Measurements from ENCODE around the gene GRIN2D. TPM values are rescaled to one million over a fixed set of nuclear protein-coding genes. Genes with fewer than 3 reads are reported as not detected.

Gene GRIN2D
- total RNA-seq, 1 donor from 2014 or later: 0.34 TPM

- Mint-ChIP-seq H3K36me3 (ENCODE audit: insufficient read depth) (no peaks in the 10 kb centered on the region), H3K9me3 (ENCODE audit: low read depth) (no peaks in the 10 kb centered on the region), H3K27me3 (peaks cover 7% of the 10 kb centered on the region), H3K4me3 (ENCODE audit: low read depth) (no peak overlapping the region), H3K4me1 (ENCODE audit: low read depth) (peaks cover 11% of the 10 kb centered on the region), H3K27ac (no peak overlapping the region)
- no peak for TF ChIP-seq CTCF (IDR thresholded peaks at IDR 0.05; ENCODE audit: unreplicated experiment)
- no peak for DNase-seq (ENCODE audit: low spot score, unreplicated experiment)
Measured at GRCh38 chr19:48405850-48406249, 12.4 kb downstream of the GRIN2D start.

- Mint-ChIP-seq H3K4me1 (ENCODE audit: low read depth) (peaks cover 4% of the 10 kb centered on the region), H3K27ac (peak overlapping the region; percentile 80), H3K9me3 (ENCODE audit: low read depth) (no peaks in the 10 kb centered on the region), H3K4me3 (ENCODE audit: low read depth) (peak overlapping the region; percentile 77), H3K27me3 (no peaks in the 10 kb centered on the region), H3K36me3 (ENCODE audit: insufficient read depth) (no peaks in the 10 kb centered on the region)
- TF ChIP-seq CTCF (IDR thresholded peaks at IDR 0.05; ENCODE audit: unreplicated experiment): no peak
- no peak for DNase-seq (ENCODE audit: low spot score, unreplicated experiment)
Measured at GRCh38 chr19:48413879-48414587, 20.6 kb downstream of the GRIN2D start.

DNA sequence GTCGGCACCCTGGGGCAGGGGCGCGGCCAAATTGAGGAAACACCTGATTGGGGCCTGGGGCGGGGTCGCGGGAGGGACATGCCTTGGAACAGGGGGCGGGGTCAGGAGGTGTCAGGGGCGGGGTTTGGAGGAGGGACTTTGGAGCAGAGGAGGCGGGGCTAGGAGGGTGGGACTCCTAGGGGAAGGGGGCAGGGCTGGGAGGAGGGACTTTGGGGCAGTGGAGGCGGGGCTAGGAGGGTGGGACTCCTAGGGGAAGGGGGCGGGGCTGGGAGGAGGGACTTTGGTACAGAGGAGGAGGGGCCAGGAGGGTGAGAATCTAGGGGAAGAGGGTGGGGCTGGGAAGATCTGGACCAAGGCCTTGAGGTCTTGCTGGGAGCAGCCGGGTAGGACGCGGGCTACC, 21.9 kb downstream of the GRIN2D start:
- no peak for TF ChIP-seq CTCF (IDR thresholded peaks at IDR 0.05; ENCODE audit: unreplicated experiment)
- no peaks in the 10 kb centered on the region for H3K36me3 Mint-ChIP-seq (ENCODE audit: insufficient read depth)
- peaks cover 4% of the 10 kb centered on the region for H3K4me1 Mint-ChIP-seq (ENCODE audit: low read depth)
- no peaks in the 10 kb centered on the region for H3K27me3 Mint-ChIP-seq
- DNase-seq (ENCODE audit: low spot score, unreplicated experiment): no peak
- no peak overlapping the region for H3K27ac Mint-ChIP-seq
- H3K4me3 Mint-ChIP-seq (ENCODE audit: low read depth): no peak overlapping the region
- H3K9me3 Mint-ChIP-seq (ENCODE audit: low read depth): no peaks in the 10 kb centered on the region

DNA sequence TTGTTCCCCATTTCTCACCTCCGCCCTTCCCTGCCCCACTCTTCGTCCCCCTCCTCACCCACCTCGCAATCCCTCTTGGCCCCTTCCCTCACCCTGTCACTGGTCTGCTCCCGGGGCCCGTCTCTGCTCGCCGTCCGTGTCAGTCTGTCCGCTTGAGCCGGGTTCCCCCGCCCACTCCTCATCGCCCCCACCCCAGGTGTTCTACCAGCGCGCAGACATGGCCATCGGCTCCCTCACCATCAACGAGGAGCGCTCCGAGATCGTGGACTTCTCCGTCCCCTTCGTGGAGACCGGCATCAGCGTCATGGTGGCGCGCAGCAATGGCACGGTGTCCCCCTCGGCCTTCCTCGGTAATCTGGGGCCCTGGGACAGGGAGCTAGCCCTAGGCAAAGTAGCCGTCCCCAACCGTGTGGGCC, 22.3 kb downstream of the GRIN2D start:
- H3K27me3 Mint-ChIP-seq: no peaks in the 10 kb centered on the region
- no peaks in the 10 kb centered on the region for H3K36me3 Mint-ChIP-seq (ENCODE audit: insufficient read depth)
- no peak for DNase-seq (ENCODE audit: low spot score, unreplicated experiment)
- no peak overlapping the region for H3K27ac Mint-ChIP-seq
- H3K4me1 Mint-ChIP-seq (ENCODE audit: low read depth): peaks cover 4% of the 10 kb centered on the region
- H3K9me3 Mint-ChIP-seq (ENCODE audit: low read depth): no peaks in the 10 kb centered on the region
- TF ChIP-seq CTCF (IDR thresholded peaks at IDR 0.05; ENCODE audit: unreplicated experiment): no peak
- no peak overlapping the region for H3K4me3 Mint-ChIP-seq (ENCODE audit: low read depth)

GRCh38 chr19:48417421-48417820, 24.0 kb downstream of the GRIN2D start:
- no peaks in the 10 kb centered on the region for H3K27me3 Mint-ChIP-seq
- no peak overlapping the region for H3K4me3 Mint-ChIP-seq (ENCODE audit: low read depth)
- H3K9me3 Mint-ChIP-seq (ENCODE audit: low read depth): no peaks in the 10 kb centered on the region
- TF ChIP-seq CTCF (IDR thresholded peaks at IDR 0.05; ENCODE audit: unreplicated experiment): no peak
- peak overlapping the region; percentile 57 for H3K27ac Mint-ChIP-seq
- H3K4me1 Mint-ChIP-seq (ENCODE audit: low read depth): peaks cover 4% of the 10 kb centered on the region
- H3K36me3 Mint-ChIP-seq (ENCODE audit: insufficient read depth): no peaks in the 10 kb centered on the region
- no peak for DNase-seq (ENCODE audit: low spot score, unreplicated experiment)

Measured in progenitor cell of endocrine pancreas (in vitro differentiated cells).